Stimulated activated CD4-positive, alpha-beta T cell treated with anti-CD3 and anti-CD28 coated beads, TNF-alpha, amount 100 ng/mL, for 24 hours (primary cell): ENCODE results near the gene AKT3.
A peak's percentile ranks its signal among the peaks of the same experiment; 100 is the strongest.
"Not testable (repeated sequence)": the region's sequence is repeated elsewhere in the genome, so short reads cannot be mapped to it uniquely, and the experiment has no call there.

Experiments used
- DNase-seq, 3 experiments: peaks; one replicate each; pipeline ENCODE4 v3.0.0-alpha.2; 2020; ENCODE audit warnings: low read depth in 3 of 3

AKT3 gene

DNA sequence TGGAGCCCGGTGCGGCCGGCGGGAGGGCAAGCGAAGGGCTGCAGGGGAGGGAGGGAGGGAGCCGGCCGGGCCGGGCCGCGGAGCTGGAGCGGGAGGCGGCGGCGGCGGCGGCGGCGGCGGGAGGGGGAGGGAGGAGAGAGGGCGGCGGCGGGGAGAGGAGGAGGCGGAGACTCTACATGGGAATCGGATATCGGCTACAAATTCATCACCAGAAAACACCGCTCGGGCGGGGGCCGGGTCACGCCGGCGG, at the start of gene AKT3:
Gene AKT3, minus strand, starts transcription at position 42 of the 250 bp plus-strand sequence. CDS start 7,073 bp downstream, outside the sequence.
- DNase-seq: no peak

DNA sequence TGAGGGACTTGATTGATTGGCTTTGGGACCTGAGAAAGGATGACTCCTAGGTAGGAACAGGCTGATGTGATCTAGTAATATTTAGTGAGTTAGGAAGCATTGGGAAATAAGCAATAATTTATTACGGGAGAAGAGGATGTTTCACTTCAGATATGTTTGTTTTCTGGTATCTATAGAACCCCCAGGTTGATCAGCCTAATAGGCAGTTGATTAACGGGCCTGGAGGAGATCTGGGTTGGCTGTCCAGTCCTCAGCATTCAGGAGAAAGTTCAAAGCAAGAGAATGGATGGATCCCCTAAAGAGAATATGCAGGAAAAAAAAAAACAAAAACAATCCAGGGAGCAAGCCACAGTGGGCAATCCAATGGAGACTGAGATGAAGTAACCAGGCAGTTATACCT, 48.2 kb upstream of the AKT3 start:
- DNase-seq: no peak

GRCh38 chr1:243896313-243896712, 46.3 kb upstream of the AKT3 start:
- no peak for DNase-seq

DNA sequence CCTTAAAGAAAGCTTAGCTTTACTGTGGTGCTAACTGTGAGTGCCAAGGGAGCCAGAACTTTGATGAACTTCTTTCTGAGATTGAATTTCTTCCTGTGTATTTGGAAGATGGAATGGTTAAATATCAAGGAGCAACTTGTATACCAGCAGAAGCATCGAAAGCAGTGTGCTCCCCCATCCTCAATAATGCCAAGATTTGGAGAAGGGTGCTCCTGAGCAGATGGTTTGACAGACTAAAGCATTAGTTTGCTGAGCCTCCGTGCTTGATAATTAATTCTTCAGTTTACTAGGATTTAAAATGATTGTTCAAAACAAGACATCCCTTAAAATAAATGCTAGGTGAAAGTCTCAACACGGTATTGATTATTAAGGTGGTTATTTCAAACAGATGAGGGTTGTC, 42.4 kb upstream of the AKT3 start:
- no peak for DNase-seq

GRCh38 chr1:243890576-243890975, 40.5 kb upstream of the AKT3 start:
- no peak for DNase-seq

GRCh38 chr1:243885806-243886205, 35.8 kb upstream of the AKT3 start:
- no peak for DNase-seq

- no peak for DNase-seq
Measured at GRCh38 chr1:243884603-243885002, 34.6 kb upstream of the AKT3 start.

DNA sequence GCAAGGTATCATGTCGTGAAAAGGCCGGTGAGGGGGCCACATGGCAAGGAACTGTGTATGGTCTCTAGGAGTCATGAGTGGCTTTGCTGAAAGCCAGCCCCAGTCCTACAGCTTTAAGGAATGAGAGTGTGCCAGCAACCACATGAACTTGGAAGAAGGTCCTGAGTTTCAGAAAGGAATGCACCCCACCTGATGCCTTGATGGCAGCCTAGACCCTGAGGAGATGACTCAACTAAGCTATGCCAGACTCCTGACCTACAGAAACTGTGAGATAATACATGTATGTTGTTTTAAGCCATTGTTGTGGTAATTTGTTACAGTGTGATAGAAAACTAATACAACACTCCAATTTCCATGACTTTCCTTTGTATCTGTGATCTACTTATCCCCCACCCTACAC, 33.5 kb upstream of the AKT3 start:
- DNase-seq: no peak

GRCh38 chr1:243882276-243882675, 32.2 kb upstream of the AKT3 start:
- no peak for DNase-seq

GRCh38 chr1:243877058-243877457, 27.0 kb upstream of the AKT3 start:
- DNase-seq: not testable (repeated sequence)

DNA sequence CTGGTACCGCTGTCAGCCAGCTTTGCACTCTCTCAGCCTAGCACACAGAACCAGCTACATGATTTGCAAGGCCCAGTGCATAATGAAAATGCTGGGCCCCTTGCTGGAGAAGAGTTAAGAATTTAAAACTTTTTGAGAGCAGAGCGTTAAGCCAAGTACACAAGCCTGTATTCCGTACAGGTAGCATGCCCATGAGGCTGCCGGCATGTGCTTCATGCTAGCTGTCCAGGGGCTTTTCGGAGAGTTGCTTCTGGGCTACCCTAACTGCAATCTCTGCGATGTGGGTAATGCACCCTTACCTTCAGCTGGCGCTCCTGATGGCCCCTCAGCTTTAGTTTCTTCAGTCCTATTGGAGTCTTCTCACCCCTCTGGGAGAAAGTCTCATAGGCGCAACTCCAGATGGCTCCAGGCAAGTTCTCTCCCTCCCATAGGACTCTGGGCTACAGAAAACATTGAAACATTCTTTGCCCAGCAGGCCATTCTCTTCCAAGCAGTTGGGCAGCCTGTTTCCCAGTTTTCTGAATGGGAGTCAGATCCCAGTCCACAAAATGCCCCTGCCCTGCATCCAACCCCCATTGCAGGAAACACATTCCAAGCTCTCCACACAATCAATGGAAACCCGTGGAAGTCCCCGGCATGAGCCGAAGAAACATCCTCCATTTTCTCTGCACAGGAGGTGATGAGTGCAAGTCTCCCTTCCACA, 5.7 kb upstream of the AKT3 start:
- no peak for DNase-seq

GRCh38 chr1:243851765-243852164, 1.7 kb upstream of the AKT3 start:
- no peak for DNase-seq

GRCh38 chr1:243851257-243851756, 1.3 kb upstream of the AKT3 start:
- DNase-seq: no peak

DNA sequence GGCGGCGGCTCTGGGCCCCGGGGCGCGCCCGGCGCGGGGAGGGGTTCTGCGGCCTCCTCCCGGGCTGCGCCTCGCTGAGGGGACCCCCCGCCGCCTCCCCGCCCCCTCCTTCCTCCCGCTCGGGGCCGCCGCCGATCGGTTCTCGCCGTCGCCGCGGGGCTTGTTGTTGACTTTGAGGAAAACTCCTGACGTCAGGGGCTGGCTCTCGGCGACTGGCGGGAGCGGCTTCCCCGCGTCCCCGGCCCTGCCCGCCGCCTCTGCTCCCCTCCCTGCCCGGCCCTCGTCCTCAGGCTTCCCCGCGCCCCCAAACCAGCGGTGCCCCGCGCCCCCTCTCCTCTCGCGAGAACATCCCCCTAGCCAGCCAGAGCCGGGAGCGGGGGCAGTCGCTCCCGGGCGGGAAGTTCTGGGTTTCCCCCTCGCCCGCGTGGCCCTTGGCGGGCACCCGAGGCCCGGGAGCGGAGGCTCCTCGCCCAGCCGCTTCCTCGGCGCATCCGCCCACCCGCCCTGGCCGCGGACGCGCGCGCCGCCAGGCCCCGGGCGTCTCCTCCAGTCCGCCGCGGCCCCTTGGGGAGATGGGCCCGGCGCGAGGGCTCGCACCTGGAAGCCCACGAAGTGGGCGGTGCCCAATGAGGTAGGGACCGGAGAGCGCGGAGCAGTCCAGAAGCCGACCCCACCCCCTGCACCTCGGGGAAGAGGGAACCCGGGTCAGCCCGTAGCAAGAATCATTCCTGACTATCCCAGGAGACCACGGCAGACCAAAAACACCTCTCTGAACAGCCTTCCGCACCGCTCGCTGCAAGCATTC, 611 bp upstream of the AKT3 start:
- peak; percentile 68 to 80 (median 70) for DNase-seq

DNA sequence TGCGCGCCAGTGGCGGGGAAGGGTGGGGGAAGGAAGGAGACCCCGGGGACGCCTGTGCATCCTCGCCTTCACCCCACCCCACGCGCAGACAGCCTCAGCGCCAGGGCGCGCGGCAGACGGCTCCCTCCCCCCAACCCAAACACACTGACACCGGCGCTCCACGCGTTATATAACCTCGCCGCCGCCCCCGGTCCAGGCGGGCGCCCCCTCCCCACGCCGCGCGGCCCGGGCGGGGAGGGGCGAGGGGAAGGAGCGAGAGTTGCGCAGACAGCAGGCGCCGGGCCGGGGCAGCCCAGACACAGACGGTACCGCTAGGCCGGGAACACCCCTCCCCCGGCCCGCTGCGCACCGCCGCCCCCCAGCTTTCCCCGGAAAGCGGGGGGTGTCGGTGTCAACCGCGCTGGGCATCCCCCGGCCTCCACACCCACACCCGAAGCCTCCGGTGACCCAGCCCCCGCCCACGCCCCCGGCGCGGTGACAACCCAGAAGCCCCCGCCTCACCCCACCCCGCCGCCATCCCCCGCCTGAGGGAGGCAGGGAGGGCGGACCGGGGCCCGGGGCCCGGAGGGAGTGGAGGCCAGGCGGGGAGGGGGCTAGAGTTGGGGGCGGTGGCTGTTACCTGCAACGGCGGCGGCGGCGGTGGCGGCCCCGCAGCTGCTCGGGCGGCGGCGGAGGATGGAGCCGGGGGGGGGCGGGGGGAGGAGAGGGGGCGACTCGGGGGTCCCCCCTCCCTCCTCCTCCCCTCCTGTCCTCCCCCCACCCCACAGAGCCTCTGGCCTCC, 432 bp downstream of the AKT3 start:
- peak; percentile 24 to 54 (median 43) for DNase-seq

DNA sequence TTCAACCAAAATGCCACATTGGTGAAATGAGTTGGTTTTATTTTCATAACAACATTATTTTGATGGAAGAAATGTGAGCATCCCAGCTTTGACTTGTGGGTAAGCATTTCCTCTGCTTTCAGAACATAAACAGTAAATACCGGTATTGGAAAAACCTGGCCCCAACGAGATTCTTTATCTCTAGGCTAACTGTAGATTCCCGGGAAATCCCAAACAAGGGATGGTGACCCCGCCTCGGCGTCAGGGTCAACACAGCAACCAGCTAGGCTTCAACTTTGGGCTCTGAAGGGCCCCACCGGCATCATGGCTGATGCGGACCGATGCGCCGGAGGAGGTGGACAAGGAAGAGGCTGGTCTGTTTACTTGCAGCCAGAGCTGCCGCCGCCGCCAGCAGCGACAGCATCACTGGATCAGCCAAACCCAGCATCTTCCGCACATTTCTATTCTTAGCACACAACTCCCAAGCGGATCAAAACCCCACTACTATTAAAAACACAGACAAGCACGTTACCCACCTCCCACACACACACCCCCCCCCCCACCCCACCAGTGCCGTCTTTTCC, 1.1 kb downstream of the AKT3 start:
- DNase-seq: peak; percentile 9 to 36 (median 19)

GRCh38 chr1:243848165-243848857, 1.7 kb downstream of the AKT3 start:
- DNase-seq: no peak

- no peak for DNase-seq
Measured at GRCh38 chr1:243846761-243847160, 3.3 kb downstream of the AKT3 start.

GRCh38 chr1:243845888-243846287, 4.2 kb downstream of the AKT3 start:
- no peak for DNase-seq

GRCh38 chr1:243844186-243844585, 5.9 kb downstream of the AKT3 start:
- no peak for DNase-seq

- no peak for DNase-seq
Measured at GRCh38 chr1:243842978-243843511, 7.0 kb downstream of the AKT3 start.
